ENCODE data around the gene ERG. TPM values are rescaled to one million over a fixed set of nuclear protein-coding genes. Genes with fewer than 3 reads are reported as not detected.

ERG gene
- total RNA-seq, 1 experiment from 2014 or later, result not detected

GRCh38 chr21:38358098-38358497, 140.2 kb downstream of the ERG start:
- no peak for DNase-seq (ENCODE audit: low read depth)
- in situ Hi-C loops (cut with HindIII; ENCODE audit: low pct_unique_long_range_greater_than_20kb, low sequenced_read_pairs), result loop anchor here (25.0 kb wide), 1 partner anchor 196 kb away; no protein-coding TSS in a partner anchor

GRCh38 chr21:38356883-38357625, 141.2 kb downstream of the ERG start:
- in situ Hi-C loops (cut with HindIII; ENCODE audit: low pct_unique_long_range_greater_than_20kb, low sequenced_read_pairs), result loop anchor here (25.0 kb wide), 1 partner anchor 195 kb away; no protein-coding TSS in a partner anchor

GRCh38 chr21:38355992-38356781, 142.1 kb downstream of the ERG start:
- peak; percentile 66 for DNase-seq (ENCODE audit: low read depth)
- in situ Hi-C loops (cut with HindIII; ENCODE audit: low pct_unique_long_range_greater_than_20kb, low sequenced_read_pairs), result loop anchor here (25.0 kb wide), 1 partner anchor 194 kb away; no protein-coding TSS in a partner anchor

More at GRCh38 chr21:38356883-38357625, 141.2 kb downstream of the ERG start:
- no peak for DNase-seq (ENCODE audit: low read depth)

GRCh38 chr21:38355353-38355752, 142.9 kb downstream of the ERG start:
- DNase-seq (ENCODE audit: low read depth), result no peak
- in situ Hi-C loops (cut with HindIII; ENCODE audit: low pct_unique_long_range_greater_than_20kb, low sequenced_read_pairs), result loop anchor here (25.0 kb wide), 1 partner anchor 193 kb away; no protein-coding TSS in a partner anchor

- in situ Hi-C loops (cut with HindIII; ENCODE audit: low pct_unique_long_range_greater_than_20kb, low sequenced_read_pairs), result loop anchor here (25.0 kb wide), 1 partner anchor 192 kb away; no protein-coding TSS in a partner anchor
- no peak for DNase-seq (ENCODE audit: low read depth)
Observed at GRCh38 chr21:38354746-38355145, 143.5 kb downstream of the ERG start.

- no peak for DNase-seq (ENCODE audit: low read depth)
- in situ Hi-C loops (cut with HindIII; ENCODE audit: low pct_unique_long_range_greater_than_20kb, low sequenced_read_pairs), result loop anchor here (25.0 kb wide), 1 partner anchor 192 kb away; no protein-coding TSS in a partner anchor
Observed at GRCh38 chr21:38354231-38354630, 144.0 kb downstream of the ERG start.

- in situ Hi-C loops (cut with HindIII; ENCODE audit: low pct_unique_long_range_greater_than_20kb, low sequenced_read_pairs), result loop anchor here (25.0 kb wide), 1 partner anchor 190 kb away; no protein-coding TSS in a partner anchor
- peak; percentile 58 for DNase-seq (ENCODE audit: low read depth)
Observed at GRCh38 chr21:38352536-38353219, 145.6 kb downstream of the ERG start.

- peak; percentile 44 for DNase-seq (ENCODE audit: low read depth)
- in situ Hi-C loops (cut with HindIII; ENCODE audit: low pct_unique_long_range_greater_than_20kb, low sequenced_read_pairs), result loop anchor here (25.0 kb wide), 1 partner anchor 190 kb away; no protein-coding TSS in a partner anchor
Observed at GRCh38 chr21:38351961-38352521, 146.2 kb downstream of the ERG start.

GRCh38 chr21:38351176-38351959, 146.9 kb downstream of the ERG start:
- in situ Hi-C loops (cut with HindIII; ENCODE audit: low pct_unique_long_range_greater_than_20kb, low sequenced_read_pairs), result loop anchor here (25.0 kb wide), 1 partner anchor 189 kb away; no protein-coding TSS in a partner anchor
- DNase-seq (ENCODE audit: low read depth), result no peak

- in situ Hi-C loops (cut with HindIII; ENCODE audit: low pct_unique_long_range_greater_than_20kb, low sequenced_read_pairs), result loop anchor here (25.0 kb wide), 1 partner anchor 188 kb away; no protein-coding TSS in a partner anchor
- DNase-seq (ENCODE audit: low read depth), result no peak
Observed at GRCh38 chr21:38350684-38351083, 147.6 kb downstream of the ERG start.

GRCh38 chr21:38349977-38350376, 148.3 kb downstream of the ERG start:
- no peak for DNase-seq (ENCODE audit: low read depth)
- in situ Hi-C loops (cut with HindIII; ENCODE audit: low pct_unique_long_range_greater_than_20kb, low sequenced_read_pairs), result loop anchor here (25.0 kb wide), 1 partner anchor 188 kb away; no protein-coding TSS in a partner anchor

- in situ Hi-C loops (cut with HindIII; ENCODE audit: low pct_unique_long_range_greater_than_20kb, low sequenced_read_pairs), result no loop called here
- DNase-seq (ENCODE audit: low read depth), result peak; percentile 67
Observed at GRCh38 chr21:38349111-38349746, 149.0 kb downstream of the ERG start.

GRCh38 chr21:38346286-38346685, 152.0 kb downstream of the ERG start:
- in situ Hi-C loops (cut with HindIII; ENCODE audit: low pct_unique_long_range_greater_than_20kb, low sequenced_read_pairs), result no loop called here

GRCh38 chr21:38343691-38344090, 154.6 kb downstream of the ERG start:
- in situ Hi-C loops (cut with HindIII; ENCODE audit: low pct_unique_long_range_greater_than_20kb, low sequenced_read_pairs), result no loop called here
- DNase-seq (ENCODE audit: low read depth), result peak; percentile 91

More at GRCh38 chr21:38346286-38346685, 152.0 kb downstream of the ERG start:
- no peak for DNase-seq (ENCODE audit: low read depth)

GRCh38 chr21:38342739-38343138, 155.5 kb downstream of the ERG start:
- in situ Hi-C loops (cut with HindIII; ENCODE audit: low pct_unique_long_range_greater_than_20kb, low sequenced_read_pairs), result no loop called here
- no peak for DNase-seq (ENCODE audit: low read depth)

GRCh38 chr21:38341546-38342012, 156.7 kb downstream of the ERG start:
- no peak for DNase-seq (ENCODE audit: low read depth)

More at GRCh38 chr21:38341546-38342012, 156.7 kb downstream of the ERG start:
- in situ Hi-C loops (cut with HindIII; ENCODE audit: low pct_unique_long_range_greater_than_20kb, low sequenced_read_pairs), result no loop called here

Data from Caki2 (cell line).